DMS114 treated with DMSO at 0.1 percent for 48 hours (cell line): ENCODE data around the gene SEC23B.
"Not testable (repeated sequence)": the region's sequence is repeated elsewhere in the genome, so short reads cannot be mapped to it uniquely, and the experiment has no call there.

Experiments
- DNase-seq: peaks from one replicate; lab custom pipeline; 2025; ENCODE audit not compliant: unreplicated experiment; lab: John Stamatoyannopoulos, UW

Gene SEC23B

DNA sequence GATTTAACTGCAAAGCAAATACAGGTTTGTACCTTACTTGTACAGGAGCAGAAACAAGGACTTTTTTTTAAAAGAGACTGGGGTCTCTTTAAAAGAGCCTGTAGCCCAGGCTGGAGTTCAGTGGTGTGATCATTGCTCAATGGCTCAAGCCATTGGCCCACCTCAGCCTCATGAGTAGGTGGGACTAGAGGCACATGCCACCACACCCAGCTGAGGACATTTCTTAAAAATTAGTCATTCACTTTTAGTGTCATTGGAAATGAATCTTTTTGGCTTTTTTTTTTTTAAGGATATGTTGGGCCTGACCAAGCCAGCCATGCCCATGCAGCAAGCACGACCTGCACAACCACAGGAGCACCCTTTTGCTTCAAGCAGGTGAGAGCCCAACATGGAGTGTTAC, 16.9 kb downstream of the SEC23B start:
- no peak for DNase-seq

DNA sequence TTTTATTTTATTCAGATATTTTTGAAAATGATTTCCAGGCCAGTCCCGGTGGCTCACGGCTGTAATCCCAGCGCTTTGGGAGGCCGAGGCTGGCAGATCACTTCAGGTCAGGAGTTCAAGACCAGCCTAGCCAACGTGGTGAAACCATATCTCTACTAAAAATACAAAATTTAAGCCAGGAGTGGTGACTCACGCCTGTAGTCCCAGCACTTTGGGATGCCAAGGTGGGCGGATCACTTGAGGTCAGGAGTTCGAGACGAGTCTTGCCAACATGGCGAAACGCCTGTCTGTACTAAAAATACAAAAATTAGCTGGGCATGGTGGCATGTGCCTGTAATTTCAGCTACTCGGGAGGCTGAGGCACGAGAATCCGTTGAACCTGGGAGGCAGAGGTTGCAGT, 19.0 kb downstream of the SEC23B start:
- not testable (repeated sequence) for DNase-seq

GRCh38 chr20:18527339-18527738, 19.6 kb downstream of the SEC23B start:
- no peak for DNase-seq

- DNase-seq, result no peak
Observed at GRCh38 chr20:18527836-18528235, 20.1 kb downstream of the SEC23B start.

- no peak for DNase-seq
Observed at GRCh38 chr20:18529041-18529440, 21.3 kb downstream of the SEC23B start.

DNA sequence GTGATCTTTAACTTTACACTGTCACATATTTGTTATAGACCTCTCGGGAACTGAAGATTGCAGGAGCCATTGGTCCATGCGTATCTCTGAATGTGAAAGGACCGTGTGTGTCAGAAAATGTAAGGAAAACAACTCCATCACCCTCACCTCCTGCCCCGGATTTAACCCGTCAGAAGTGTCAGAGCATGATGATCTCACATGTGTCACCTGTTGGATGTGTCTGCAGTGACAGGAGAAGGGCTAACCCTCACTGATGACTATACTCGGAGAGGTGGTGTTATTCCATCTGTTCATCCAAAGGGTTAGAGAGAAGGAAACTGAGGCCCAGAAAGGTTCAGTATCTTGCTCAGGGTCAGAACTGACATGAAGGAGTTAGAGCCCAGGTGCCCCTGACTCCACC, 24.9 kb downstream of the SEC23B start:
- DNase-seq, result no peak

- DNase-seq, result no peak
Observed at GRCh38 chr20:18533491-18533890, 25.8 kb downstream of the SEC23B start.

DNA sequence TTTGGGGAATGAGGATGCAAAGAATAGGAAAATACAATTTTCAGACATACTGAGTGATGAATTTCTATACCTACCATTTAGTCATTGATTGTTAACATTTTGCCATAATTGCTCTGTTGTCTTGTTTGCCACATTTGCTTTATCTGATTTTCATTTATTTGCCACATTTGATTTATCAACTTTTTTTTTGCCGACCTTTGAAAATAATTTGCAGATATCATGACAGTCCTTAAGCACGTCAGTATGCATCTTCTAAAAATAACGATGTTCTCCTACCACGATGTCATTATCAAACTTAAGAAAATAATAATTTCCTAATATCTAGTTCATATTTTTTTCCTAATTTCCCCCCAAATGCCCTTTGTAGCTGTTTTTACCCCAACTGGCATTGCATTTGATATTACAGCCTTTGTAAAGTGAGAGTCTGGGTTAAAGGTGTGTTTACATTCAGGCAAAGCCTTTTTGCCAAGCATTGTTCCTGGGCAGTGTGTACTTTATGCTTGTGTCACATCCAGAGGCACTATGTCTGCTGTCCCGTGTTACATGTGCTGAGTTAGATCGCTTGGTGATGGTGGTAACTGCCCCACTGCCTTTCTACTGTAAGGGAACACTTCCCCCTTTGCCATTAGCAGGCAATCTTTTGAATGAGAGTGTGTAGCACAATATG, 26.4 kb downstream of the SEC23B start:
- DNase-seq, result no peak

- no peak for DNase-seq
Observed at GRCh38 chr20:18537651-18538050, 29.9 kb downstream of the SEC23B start.

DNA sequence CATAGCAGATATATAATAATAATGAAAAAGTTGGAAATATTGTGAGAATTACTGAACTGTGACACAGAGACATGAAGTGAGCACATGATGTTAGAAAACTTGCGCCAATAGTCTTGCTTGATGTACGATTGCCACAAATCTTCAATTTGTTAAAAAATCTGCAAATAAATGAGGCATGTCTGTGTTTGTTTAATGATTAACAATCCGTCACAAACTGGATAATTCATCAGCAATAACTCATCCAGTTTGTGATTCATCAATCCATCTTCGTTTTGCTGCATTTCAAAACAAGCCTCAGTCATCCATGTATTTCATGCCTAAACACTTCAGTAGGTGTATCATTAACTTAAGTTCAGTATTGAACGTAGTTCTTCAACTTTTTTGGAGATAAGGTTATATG, 34.0 kb downstream of the SEC23B start:
- DNase-seq, result no peak

- DNase-seq, result no peak
Observed at GRCh38 chr20:18543216-18543615, 35.5 kb downstream of the SEC23B start.

- DNase-seq, result no peak
Observed at GRCh38 chr20:18543932-18544331, 36.2 kb downstream of the SEC23B start.

DNA sequence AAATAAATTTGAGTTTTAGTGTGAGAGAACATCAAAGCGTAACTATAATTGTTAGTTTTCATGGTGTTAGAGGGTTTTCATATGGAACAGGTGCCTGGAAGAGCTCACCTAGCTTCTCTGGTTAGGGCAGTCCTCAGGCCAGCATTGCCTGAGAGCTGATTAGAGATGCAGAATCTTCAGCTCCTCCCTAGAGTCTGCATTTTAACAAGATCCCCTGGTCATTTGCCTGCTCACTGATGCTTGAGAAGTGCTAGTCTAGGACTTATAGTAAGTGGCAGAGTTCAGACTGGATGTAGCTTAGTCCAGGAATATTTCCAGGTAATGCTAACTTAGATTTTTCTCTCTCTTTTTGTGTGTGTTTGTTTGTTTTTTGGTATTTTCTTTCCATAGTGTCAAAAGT, 37.8 kb downstream of the SEC23B start:
- DNase-seq, result no peak

GRCh38 chr20:18548465-18548864, 40.7 kb downstream of the SEC23B start:
- no peak for DNase-seq

GRCh38 chr20:18553746-18554145, 46.0 kb downstream of the SEC23B start:
- no peak for DNase-seq

GRCh38 chr20:18566892-18567738, 59.4 kb downstream of the SEC23B start, which contains the start of gene SMIM26:
TSS of gene SMIM26 (plus strand) at chr20:18567432. CDS start at chr20:18567479, 47 bp downstream.
- peak; percentile 71 for DNase-seq

DNA sequence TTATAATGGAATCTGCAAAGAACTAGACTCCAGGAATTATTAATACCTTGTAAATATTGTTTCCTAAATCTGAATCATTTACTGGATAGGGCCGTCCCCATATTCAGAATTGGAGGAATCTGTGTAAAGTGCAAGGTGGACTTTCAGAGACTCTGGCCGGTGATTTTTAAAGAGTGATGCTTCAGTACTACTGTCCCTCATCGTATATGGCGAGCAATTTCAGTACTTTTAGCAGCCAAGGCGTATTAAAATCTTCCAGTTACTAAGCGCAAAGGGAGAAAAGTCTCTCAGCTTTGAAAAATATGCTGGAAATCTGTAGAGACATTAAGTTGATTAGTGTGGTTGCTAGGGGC, 60.0 kb downstream of the SEC23B start:
- DNase-seq, result no peak

GRCh38 chr20:18571009-18571408, 63.3 kb downstream of the SEC23B start:
- no peak for DNase-seq

GRCh38 chr20:18571578-18571977, 63.8 kb downstream of the SEC23B start:
- no peak for DNase-seq

GRCh38 chr20:18577942-18578341, 70.2 kb downstream of the SEC23B start:
- DNase-seq, result no peak

GRCh38 chr20:18578581-18578980, 70.8 kb downstream of the SEC23B start:
- DNase-seq, result no peak

- DNase-seq, result no peak
Observed at GRCh38 chr20:18580012-18580411, 72.3 kb downstream of the SEC23B start.
